Thoracic aorta (tissue), 2 donors: ENCODE data around the gene DISC1. TPM values are rescaled to one million over a fixed set of nuclear protein-coding genes. Genes with fewer than 3 reads are reported as not detected.

Experiments
- ATAC-seq: fragments of 150-250 bp; one replicate; pipeline ENCODE4 v1.8.0; 2017; ENCODE audit warnings: low read depth; ENCODE audit not compliant: insufficient number of reproducible peaks, low FRiP score
- DNase-seq: peaks from one replicate; pipeline ENCODE4 v3.0.0-alpha.2; 2020; ENCODE audit warnings: low spot score
- H3K27ac ChIP-seq, 2 donors: fragments of 200-600 bp; sonication (generic); 1 replicate in 1 of 2; 2 replicates in 1 of 2; pipeline ENCODE4 v1.5.1; 2016; ENCODE audit warnings: mild to moderate bottlenecking in 2 of 2, moderate library complexity in 2 of 2
- H3K27me3 ChIP-seq: fragments of 200-600 bp; sonication (generic); replicated peaks from 2 replicates; pipeline ENCODE4 v1.6.0; 2016; ENCODE audit warnings: mild to moderate bottlenecking; ENCODE audit not compliant: insufficient read depth
- H3K36me3 ChIP-seq: fragments of 200-600 bp; sonication (generic); one replicate; pipeline ENCODE4 v1.5.1; 2016
- H3K4me1 ChIP-seq, 2 donors: fragments of 200-600 bp; sonication (generic); 1 replicate in 1 of 2; 2 replicates in 1 of 2; pipeline versions ENCODE4 v1.5.1 to v1.6.0; 2016; ENCODE audit warnings: low read depth in 2 of 2, mild to moderate bottlenecking in 1 of 2; ENCODE audit not compliant: control insufficient read depth in 1 of 2
- H3K4me3 ChIP-seq: fragments of 200-600 bp; sonication (generic); 2 replicates; pipeline ENCODE4 v1.5.1; 2016; ENCODE audit warnings: mild to moderate bottlenecking
- H3K9me3 ChIP-seq: fragments of 200-600 bp; sonication (generic); 2 replicates; pipeline ENCODE4 v1.5.1; 2016
- CTCF ChIP-seq: fragments of 200-600 bp; sonication (generic); IDR thresholded peaks from one replicate; pipeline ENCODE4 v1.5.1; 2019; ENCODE audit warnings: antibody characterized with exemption
- total RNA-seq, 2 donors: library from RNA; depleted of rRNA; stranded (reverse); fragments of >200 nt; gene quantifications; one replicate each; pipeline versions ENCODE4 v1.1.0 to v1.2.3, GENCODE V29; 2016

DISC1 gene
- total RNA-seq, 2 donors from 2014 or later = 13.1 to 26.9 TPM

GRCh38 chr1:231770506-231771175 is 144.1 kb downstream of the DISC1 start:
- Histone ChIP-seq H3K27ac (no peak overlapping the region), H3K27me3 (no peaks in the 10 kb centered on the region), H3K9me3 (no peaks in the 10 kb centered on the region), H3K36me3 (peaks cover 3% of the 10 kb centered on the region), H3K4me3 (no peak overlapping the region), H3K4me1 (no peaks in the 10 kb centered on the region)
- DNase-seq (no peak), ATAC-seq (no peak)
- TF ChIP-seq CTCF = no peak

GRCh38 chr1:231774719-231775335 is 148.2 kb downstream of the DISC1 start:
- Histone ChIP-seq H3K4me1 (peaks cover 6 to 7% of the 10 kb centered on the region in 2 donors), H3K4me3 (no peak overlapping the region), H3K9me3 (no peaks in the 10 kb centered on the region), H3K27me3 (no peaks in the 10 kb centered on the region), H3K27ac (no peak overlapping the region), H3K36me3 (no peaks in the 10 kb centered on the region)
- no peak for ATAC-seq
- DNase-seq = no peak
- no peak for TF ChIP-seq CTCF

GRCh38 chr1:231776010-231776756 is 149.6 kb downstream of the DISC1 start:
- DNase-seq (no peak), ATAC-seq (no peak)
- Histone ChIP-seq H3K27me3 (no peaks in the 10 kb centered on the region), H3K36me3 (no peaks in the 10 kb centered on the region), H3K9me3 (no peaks in the 10 kb centered on the region), H3K27ac (no peak overlapping the region), H3K4me1 (peaks cover 6 to 7% of the 10 kb centered on the region in 2 donors), H3K4me3 (no peak overlapping the region)
- TF ChIP-seq CTCF = no peak

- Histone ChIP-seq H3K27ac (no peak overlapping the region), H3K36me3 (no peaks in the 10 kb centered on the region), H3K9me3 (no peaks in the 10 kb centered on the region), H3K27me3 (no peaks in the 10 kb centered on the region), H3K4me3 (no peak overlapping the region), H3K4me1 (peaks cover 6 to 7% of the 10 kb centered on the region in 2 donors)
- TF ChIP-seq CTCF = no peak
- DNase-seq = no peak
- ATAC-seq = no peak
Measured at GRCh38 chr1:231776757-231777062, 150.1 kb downstream of the DISC1 start.

- TF ChIP-seq CTCF = no peak
- DNase-seq = no peak
- no peaks in the 10 kb centered on the region for H3K36me3 ChIP-seq
- no peak overlapping the region for H3K27ac ChIP-seq
- H3K4me1 ChIP-seq = peaks cover 6 to 7% of the 10 kb centered on the region in 2 donors
- ATAC-seq = no peak
- no peak overlapping the region for H3K4me3 ChIP-seq
- H3K9me3 ChIP-seq = no peaks in the 10 kb centered on the region
- H3K27me3 ChIP-seq = no peaks in the 10 kb centered on the region
Measured at GRCh38 chr1:231778009-231778719, 151.6 kb downstream of the DISC1 start.
